ENCODE measurements around the gene SLC23A3.
A peak's percentile ranks its signal among the peaks of the same experiment; 100 is the strongest.

The SLC23A3 gene

DNA sequence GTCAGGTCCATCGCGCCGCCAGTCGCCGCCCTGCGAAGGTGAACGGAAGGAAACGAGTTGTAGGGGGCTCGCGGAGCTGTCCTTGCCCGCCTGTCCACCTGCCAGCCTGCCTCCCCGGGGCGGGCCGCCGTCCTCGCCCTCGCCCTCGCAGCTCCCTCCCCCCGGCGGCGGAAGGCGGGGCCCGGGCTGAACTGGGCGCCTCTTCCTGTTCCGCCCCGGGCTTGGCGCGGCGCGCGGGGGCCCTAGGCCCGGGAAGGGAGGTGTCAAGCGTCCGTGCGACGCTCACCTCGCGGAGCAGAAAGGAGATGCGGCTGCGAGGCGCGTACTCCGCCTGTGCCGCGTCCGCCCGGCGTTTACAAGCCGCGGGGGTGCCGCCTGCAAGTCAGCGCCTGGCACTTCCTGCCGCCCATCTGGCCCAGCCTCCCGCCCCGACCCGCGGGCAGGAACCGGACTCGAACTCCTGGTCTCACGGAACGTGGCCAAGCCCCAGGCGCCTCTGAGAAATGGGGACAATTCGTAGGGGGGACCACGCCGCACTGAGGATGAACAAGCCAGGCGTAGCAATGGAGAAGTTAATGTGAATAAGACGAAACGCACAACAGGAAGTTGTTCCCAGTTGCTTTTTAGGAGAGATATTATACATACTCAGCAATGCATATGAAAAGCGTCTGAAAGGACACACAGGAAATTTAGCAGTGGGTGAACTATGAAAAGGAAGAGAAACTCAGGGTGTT lies 7.2 kb upstream of the SLC23A3 start, which contains the start of gene CNPPD1:
Gene CNPPD1 (minus strand): TSS at position 108 of the 734 bp plus-strand sequence. CDS start 97 bp downstream, at position 11.
- Mint-ChIP-seq H3K4me3 (peak within 1 kb of the TSS; percentile 87 to 98), H3K9me3 (no peaks in the 10 kb centered on the region), H3K36me3 (ENCODE audit: insufficient read depth) (peaks cover 49% of the 10 kb centered on the region), H3K4me1 (ENCODE audit: low read depth in 2 of 2) (peaks cover 47 to 51% of the 10 kb centered on the region in 2 donors), H3K27me3 (no peaks in the 10 kb centered on the region), H3K27ac (peak within 1 kb of the TSS; percentile 97 to 98)
- peak; percentile 76 for ATAC-seq (replicated peaks)
- DNase-seq, result peak; percentile 85 to 88 (median 86)

DNA sequence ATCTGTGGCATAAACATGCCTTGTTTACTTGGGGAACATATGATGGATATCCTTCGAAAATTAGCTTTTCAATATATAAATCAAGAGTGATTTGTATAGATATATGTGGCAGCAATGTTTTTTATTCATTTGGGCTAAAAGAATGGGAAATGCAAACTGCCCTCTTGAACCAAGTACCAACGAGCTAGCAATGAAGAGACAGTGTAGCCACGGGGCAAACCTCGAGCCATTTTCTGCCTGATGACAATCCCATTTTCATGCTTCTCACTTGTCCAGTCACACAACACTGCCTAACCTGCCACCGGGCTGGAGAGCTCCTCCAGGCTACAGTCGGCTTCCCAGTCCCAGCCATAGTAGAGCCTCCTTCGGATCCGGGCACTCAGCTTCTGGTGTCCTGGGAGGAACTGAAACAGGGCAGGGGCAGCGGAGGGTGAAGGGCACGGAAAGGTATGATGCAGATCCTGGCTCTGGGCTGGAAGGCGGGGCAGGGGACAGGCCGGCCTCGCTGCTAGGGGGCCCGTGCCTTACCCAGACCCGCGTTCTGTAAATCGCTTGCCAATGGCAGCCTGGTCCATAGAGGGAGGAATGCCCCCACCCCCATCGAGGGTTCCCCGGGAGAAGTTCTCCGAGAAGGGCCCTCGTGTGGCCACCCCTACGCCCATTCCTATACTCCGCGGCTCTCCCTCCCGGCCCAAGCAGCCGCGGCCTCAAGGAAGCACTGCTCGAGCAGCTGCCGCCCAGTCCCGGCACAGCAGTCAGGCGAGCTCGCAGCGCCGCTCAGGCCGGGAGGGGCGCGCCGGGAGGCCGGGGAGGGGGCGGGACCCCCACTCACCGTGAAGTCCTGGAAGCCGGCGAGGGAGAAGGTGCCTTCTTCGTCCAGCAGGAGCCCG lies 6.3 kb upstream of the SLC23A3 start:
- Mint-ChIP-seq H3K4me1 (ENCODE audit: low read depth in 2 of 2) (peaks cover 47 to 50% of the 10 kb centered on the region in 2 donors), H3K9me3 (no peaks in the 10 kb centered on the region), H3K27me3 (no peaks in the 10 kb centered on the region), H3K36me3 (ENCODE audit: insufficient read depth) (peaks cover 42% of the 10 kb centered on the region), H3K27ac (peak overlapping the region; percentile 72 to 97), H3K4me3 (peak overlapping the region; percentile 87 to 98)
- peak; percentile 11 to 18 (median 15) for DNase-seq
- ATAC-seq (replicated peaks), result peak; percentile 14

DNA sequence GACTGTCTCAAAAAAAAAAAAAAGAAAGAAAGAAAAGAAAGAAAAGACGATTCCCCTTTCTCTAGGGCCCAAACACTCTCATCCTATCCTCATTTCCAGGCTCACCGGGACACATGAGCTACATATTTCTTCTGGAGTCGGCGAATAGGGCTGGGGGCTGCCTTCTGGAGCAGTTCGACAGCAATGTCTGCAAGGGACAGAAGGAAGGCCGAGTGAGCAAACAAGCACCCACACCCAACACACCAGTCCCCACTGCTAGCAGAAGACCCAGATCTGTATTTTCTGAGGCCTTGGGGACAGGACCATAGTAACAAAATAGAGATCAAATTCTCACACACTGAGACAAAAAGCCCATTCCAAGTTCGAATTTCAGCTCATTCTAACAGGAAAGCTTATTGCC lies 5.7 kb upstream of the SLC23A3 start:
- H3K4me1 Mint-ChIP-seq (ENCODE audit: low read depth in 2 of 2), result peaks cover 45 to 46% of the 10 kb centered on the region in 2 donors

DNA sequence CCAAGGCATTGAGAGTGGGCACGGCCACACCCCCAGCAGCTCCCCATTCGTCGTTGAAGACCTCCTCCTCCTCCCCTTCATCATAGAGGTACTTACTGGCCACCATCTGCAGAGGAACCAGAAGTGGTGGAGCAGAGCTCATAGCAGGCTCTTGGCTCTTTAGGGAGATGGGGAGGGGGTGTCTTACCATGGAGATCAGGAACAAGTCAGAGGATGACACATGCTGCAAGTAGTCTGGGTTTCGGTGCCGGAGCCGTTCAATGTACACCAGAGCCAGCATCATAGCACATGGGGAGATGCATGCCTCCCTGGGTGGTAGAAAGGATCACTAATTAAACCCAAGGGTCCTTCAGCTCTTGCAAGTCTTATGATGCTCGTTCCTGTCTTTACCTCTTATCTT lies 5.0 kb upstream of the SLC23A3 start:
- Mint-ChIP-seq H3K27me3 (no peaks in the 10 kb centered on the region), H3K4me3 (peak overlapping the region; percentile 87 to 98), H3K4me1 (ENCODE audit: low read depth in 2 of 2) (peaks cover 45 to 46% of the 10 kb centered on the region in 2 donors), H3K27ac (peak overlapping the region; percentile 52 to 85), H3K9me3 (no peaks in the 10 kb centered on the region), H3K36me3 (ENCODE audit: insufficient read depth) (peaks cover 39% of the 10 kb centered on the region)
- ATAC-seq (replicated peaks) (no peak), DNase-seq (no peak)

More for the DNA sequence above, 5.7 kb upstream of the SLC23A3 start:
- no peaks in the 10 kb centered on the region for H3K27me3 Mint-ChIP-seq
- H3K27ac Mint-ChIP-seq, result peak overlapping the region; percentile 72 to 97
- no peak for ATAC-seq (replicated peaks)
- peak overlapping the region; percentile 87 to 98 for H3K4me3 Mint-ChIP-seq
- DNase-seq, result no peak
- H3K9me3 Mint-ChIP-seq, result no peaks in the 10 kb centered on the region
- H3K36me3 Mint-ChIP-seq (ENCODE audit: insufficient read depth), result peaks cover 36% of the 10 kb centered on the region

DNA sequence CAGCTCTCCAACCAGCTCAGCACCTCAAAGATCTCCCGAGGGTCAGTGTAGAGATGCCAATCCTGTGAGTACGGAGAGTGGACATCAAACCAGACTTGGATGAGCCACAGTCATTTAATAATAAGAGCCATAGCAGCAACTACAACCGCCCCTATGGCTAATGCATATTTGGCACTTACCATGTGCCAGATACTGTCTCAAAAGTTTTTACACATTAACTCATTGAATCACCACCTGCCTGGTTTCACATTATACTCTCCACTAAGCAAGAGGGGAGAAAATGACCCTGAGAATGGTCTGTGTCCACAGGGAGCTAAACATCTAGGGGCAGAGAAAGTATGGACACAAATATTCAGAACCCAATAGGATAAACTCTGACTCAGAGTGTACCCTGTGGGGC lies 4.3 kb upstream of the SLC23A3 start:
- Mint-ChIP-seq H3K27ac (peak overlapping the region; percentile 52 to 85), H3K4me3 (peak overlapping the region in 1 of 2 donors; percentile 59), H3K4me1 (ENCODE audit: low read depth in 2 of 2) (peaks cover 40 to 41% of the 10 kb centered on the region in 2 donors), H3K36me3 (ENCODE audit: insufficient read depth) (peaks cover 43% of the 10 kb centered on the region), H3K27me3 (no peaks in the 10 kb centered on the region), H3K9me3 (no peaks in the 10 kb centered on the region)
- no peak for ATAC-seq (replicated peaks)
- no peak for DNase-seq

- Mint-ChIP-seq H3K4me1 (ENCODE audit: low read depth in 2 of 2) (peaks cover 34% of the 10 kb centered on the region in 2 donors), H3K27ac (no peak overlapping the region), H3K36me3 (ENCODE audit: insufficient read depth) (peaks cover 33% of the 10 kb centered on the region), H3K4me3 (no peak overlapping the region), H3K27me3 (no peaks in the 10 kb centered on the region), H3K9me3 (no peaks in the 10 kb centered on the region)
- DNase-seq (no peak), ATAC-seq (replicated peaks) (no peak)
These were observed 3.3 kb upstream of the SLC23A3 start for GRCh38 chr2:219173176-219173575.

GRCh38 chr2:219172231-219173154 lies 2.7 kb upstream of the SLC23A3 start:
- H3K9me3 Mint-ChIP-seq, result no peaks in the 10 kb centered on the region
- peaks cover 31 to 32% of the 10 kb centered on the region in 2 donors for H3K4me1 Mint-ChIP-seq (ENCODE audit: low read depth in 2 of 2)
- H3K4me3 Mint-ChIP-seq, result no peak overlapping the region
- H3K27ac Mint-ChIP-seq, result peak overlapping the region in 1 of 2 donors; percentile 67
- no peaks in the 10 kb centered on the region for H3K27me3 Mint-ChIP-seq
- ATAC-seq (replicated peaks) (no peak), DNase-seq (no peak)
- H3K36me3 Mint-ChIP-seq (ENCODE audit: insufficient read depth), result peaks cover 27% of the 10 kb centered on the region

GRCh38 chr2:219171231-219171651 lies 1.4 kb upstream of the SLC23A3 start:
- no peaks in the 10 kb centered on the region for H3K9me3 Mint-ChIP-seq
- H3K27me3 Mint-ChIP-seq, result no peaks in the 10 kb centered on the region
- DNase-seq, result peak; percentile 36 to 42 (median 41)
- peak; percentile 66 for ATAC-seq (replicated peaks)
- peaks cover 25 to 26% of the 10 kb centered on the region in 2 donors for H3K4me1 Mint-ChIP-seq (ENCODE audit: low read depth in 2 of 2)
- peaks cover 20% of the 10 kb centered on the region for H3K36me3 Mint-ChIP-seq (ENCODE audit: insufficient read depth)
- no peak overlapping the region for H3K4me3 Mint-ChIP-seq
- H3K27ac Mint-ChIP-seq, result peak overlapping the region in 1 of 2 donors; percentile 38

DNA sequence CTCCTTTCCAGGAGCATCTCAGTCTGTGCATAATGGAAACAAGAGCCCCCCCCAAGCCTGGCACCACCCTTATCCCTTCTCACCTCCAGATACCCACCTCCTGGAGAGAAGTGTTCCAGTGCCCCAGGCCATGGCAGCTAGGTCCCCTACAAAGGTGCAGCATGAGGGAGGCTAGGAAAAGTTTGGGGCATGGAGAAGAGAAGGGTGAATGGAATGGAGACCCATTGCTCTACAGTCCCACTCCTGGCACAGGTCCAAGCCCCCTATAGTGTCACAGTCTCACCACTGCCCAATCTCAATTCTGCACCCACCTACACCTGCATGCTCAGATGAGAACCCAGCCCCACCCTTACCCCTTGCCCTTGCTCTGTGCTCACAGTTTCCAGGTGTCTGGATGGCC lies 897 bp downstream of the SLC23A3 start:
- no peak overlapping the region for H3K27ac Mint-ChIP-seq
- ATAC-seq (replicated peaks) (no peak), DNase-seq (no peak)
- H3K9me3 Mint-ChIP-seq, result no peaks in the 10 kb centered on the region
- no peaks in the 10 kb centered on the region for H3K27me3 Mint-ChIP-seq
- H3K4me1 Mint-ChIP-seq (ENCODE audit: low read depth in 2 of 2), result peaks cover 7 to 13% of the 10 kb centered on the region in 2 donors
- H3K36me3 Mint-ChIP-seq (ENCODE audit: insufficient read depth), result peaks cover 17% of the 10 kb centered on the region
- no peak overlapping the region for H3K4me3 Mint-ChIP-seq

DNA sequence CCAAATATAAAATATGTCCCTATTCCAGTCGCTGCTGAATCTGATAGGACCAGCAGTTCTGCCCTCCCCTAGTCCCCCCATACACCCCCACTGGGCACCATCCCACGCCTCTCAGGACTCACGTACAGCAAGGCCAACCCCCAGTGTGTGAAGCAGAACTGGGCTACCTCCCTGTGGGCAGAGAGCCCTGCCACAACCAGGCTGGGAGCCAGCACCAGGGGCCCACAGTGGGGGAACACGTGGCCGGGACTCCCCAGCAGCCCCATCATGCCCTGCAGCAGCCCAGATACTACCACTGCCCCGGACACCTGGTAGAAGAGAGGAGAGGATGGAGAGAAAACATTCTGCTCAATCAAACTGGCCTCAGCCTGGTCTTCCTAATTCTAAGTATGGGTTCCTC lies 1.3 kb downstream of the SLC23A3 start:
- H3K27me3 Mint-ChIP-seq, result no peaks in the 10 kb centered on the region
- no peaks in the 10 kb centered on the region for H3K9me3 Mint-ChIP-seq
- H3K27ac Mint-ChIP-seq, result no peak overlapping the region
- peaks cover 16% of the 10 kb centered on the region for H3K36me3 Mint-ChIP-seq (ENCODE audit: insufficient read depth)
- H3K4me3 Mint-ChIP-seq, result no peak overlapping the region
- H3K4me1 Mint-ChIP-seq (ENCODE audit: low read depth in 2 of 2), result peaks cover 5 to 12% of the 10 kb centered on the region in 2 donors
- no peak for DNase-seq
- no peak for ATAC-seq (replicated peaks)

- peak overlapping the region; percentile 33 to 38 for H3K27ac Mint-ChIP-seq
- peaks cover 5 to 9% of the 10 kb centered on the region in 2 donors for H3K4me1 Mint-ChIP-seq (ENCODE audit: low read depth in 2 of 2)
- no peak overlapping the region for H3K4me3 Mint-ChIP-seq
These were observed 1.8 kb downstream of the SLC23A3 start for GRCh38 chr2:219167997-219168396.

GRCh38 chr2:219165058-219165911 lies 4.5 kb downstream of the SLC23A3 start:
- Mint-ChIP-seq H3K36me3 (ENCODE audit: insufficient read depth) (peaks cover 15% of the 10 kb centered on the region), H3K27ac (no peak overlapping the region)
- no peak for ATAC-seq (replicated peaks)

More at GRCh38 chr2:219167997-219168396, 1.8 kb downstream of the SLC23A3 start:
- Mint-ChIP-seq H3K27me3 (no peaks in the 10 kb centered on the region), H3K9me3 (no peaks in the 10 kb centered on the region), H3K36me3 (ENCODE audit: insufficient read depth) (peaks cover 13% of the 10 kb centered on the region)
- ATAC-seq (replicated peaks), result no peak
- DNase-seq, result no peak

More at GRCh38 chr2:219165058-219165911, 4.5 kb downstream of the SLC23A3 start:
- Mint-ChIP-seq H3K27me3 (no peaks in the 10 kb centered on the region), H3K9me3 (no peaks in the 10 kb centered on the region), H3K4me3 (no peak overlapping the region), H3K4me1 (ENCODE audit: low read depth in 2 of 2) (peaks cover 7 to 9% of the 10 kb centered on the region in 2 donors)
- DNase-seq, result no peak

All from effector memory CD8-positive, alpha-beta T cell (primary cell).